ENCODE measurements around the gene NEDD9.

DNA sequence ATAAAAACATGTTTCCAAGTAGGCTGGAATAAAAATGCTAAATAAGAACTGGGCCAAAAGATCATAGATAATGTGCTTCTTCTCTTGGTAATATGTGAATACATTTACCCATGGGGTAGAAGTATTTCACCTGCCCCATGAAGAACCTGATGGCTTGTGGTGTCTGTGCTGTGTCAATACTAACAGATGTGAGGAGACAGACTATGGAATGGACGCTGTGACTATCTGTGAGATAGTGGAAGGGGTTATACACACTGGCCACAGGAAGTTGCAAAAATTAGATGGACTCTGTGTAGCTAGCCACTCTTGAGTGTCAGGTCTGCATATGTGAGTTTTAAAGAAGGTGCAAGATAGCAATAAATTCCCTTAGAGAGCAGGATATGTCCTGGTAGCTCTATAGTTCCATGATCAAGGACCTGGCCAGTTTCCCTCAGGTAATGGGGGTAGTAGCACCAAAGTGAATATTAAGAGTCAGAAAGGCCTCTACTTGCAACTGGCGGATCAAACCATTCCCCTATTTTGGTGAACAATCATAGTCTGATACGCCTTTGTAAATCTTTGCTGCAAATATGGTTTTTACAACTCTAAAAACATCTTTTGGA lies 48.6 kb downstream of the NEDD9 start:
- TF ChIP-seq, protein P1, sequence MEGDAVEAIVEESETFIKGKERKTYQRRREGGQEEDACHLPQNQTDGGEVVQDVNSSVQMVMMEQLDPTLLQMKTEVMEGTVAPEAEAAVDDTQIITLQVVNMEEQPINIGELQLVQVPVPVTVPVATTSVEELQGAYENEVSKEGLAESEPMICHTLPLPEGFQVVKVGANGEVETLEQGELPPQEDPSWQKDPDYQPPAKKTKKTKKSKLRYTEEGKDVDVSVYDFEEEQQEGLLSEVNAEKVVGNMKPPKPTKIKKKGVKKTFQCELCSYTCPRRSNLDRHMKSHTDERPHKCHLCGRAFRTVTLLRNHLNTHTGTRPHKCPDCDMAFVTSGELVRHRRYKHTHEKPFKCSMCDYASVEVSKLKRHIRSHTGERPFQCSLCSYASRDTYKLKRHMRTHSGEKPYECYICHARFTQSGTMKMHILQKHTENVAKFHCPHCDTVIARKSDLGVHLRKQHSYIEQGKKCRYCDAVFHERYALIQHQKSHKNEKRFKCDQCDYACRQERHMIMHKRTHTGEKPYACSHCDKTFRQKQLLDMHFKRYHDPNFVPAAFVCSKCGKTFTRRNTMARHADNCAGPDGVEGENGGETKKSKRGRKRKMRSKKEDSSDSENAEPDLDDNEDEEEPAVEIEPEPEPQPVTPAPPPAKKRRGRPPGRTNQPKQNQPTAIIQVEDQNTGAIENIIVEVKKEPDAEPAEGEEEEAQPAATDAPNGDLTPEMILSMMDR (IDR thresholded peaks at IDR 0.05; ENCODE audit: low read depth, low read length, missing input control): no peak
- TF ChIP-seq, protein P2, sequence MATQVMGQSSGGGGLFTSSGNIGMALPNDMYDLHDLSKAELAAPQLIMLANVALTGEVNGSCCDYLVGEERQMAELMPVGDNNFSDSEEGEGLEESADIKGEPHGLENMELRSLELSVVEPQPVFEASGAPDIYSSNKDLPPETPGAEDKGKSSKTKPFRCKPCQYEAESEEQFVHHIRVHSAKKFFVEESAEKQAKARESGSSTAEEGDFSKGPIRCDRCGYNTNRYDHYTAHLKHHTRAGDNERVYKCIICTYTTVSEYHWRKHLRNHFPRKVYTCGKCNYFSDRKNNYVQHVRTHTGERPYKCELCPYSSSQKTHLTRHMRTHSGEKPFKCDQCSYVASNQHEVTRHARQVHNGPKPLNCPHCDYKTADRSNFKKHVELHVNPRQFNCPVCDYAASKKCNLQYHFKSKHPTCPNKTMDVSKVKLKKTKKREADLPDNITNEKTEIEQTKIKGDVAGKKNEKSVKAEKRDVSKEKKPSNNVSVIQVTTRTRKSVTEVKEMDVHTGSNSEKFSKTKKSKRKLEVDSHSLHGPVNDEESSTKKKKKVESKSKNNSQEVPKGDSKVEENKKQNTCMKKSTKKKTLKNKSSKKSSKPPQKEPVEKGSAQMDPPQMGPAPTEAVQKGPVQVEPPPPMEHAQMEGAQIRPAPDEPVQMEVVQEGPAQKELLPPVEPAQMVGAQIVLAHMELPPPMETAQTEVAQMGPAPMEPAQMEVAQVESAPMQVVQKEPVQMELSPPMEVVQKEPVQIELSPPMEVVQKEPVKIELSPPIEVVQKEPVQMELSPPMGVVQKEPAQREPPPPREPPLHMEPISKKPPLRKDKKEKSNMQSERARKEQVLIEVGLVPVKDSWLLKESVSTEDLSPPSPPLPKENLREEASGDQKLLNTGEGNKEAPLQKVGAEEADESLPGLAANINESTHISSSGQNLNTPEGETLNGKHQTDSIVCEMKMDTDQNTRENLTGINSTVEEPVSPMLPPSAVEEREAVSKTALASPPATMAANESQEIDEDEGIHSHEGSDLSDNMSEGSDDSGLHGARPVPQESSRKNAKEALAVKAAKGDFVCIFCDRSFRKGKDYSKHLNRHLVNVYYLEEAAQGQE (IDR thresholded peaks at IDR 0.05): no peak
- TF ChIP-seq SP1 (IDR thresholded peaks at IDR 0.05) (no peak), RAD21 (IDR thresholded peaks at IDR 0.05) (no peak), RXRA (IDR thresholded peaks at IDR 0.05) (no peak), TAF1 (conservative IDR thresholded peaks at IDR 0.05) (no peak)
- TF ChIP-seq, protein P3, sequence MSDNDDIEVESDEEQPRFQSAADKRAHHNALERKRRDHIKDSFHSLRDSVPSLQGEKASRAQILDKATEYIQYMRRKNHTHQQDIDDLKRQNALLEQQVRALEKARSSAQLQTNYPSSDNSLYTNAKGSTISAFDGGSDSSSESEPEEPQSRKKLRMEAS (IDR thresholded peaks at IDR 0.05): no peak

All from liver (tissue), 3 donors.